ENCODE results near the gene SLC28A1. TPM values are rescaled to one million over a fixed set of nuclear protein-coding genes. Genes with fewer than 3 reads are reported as not detected.

Gene SLC28A1
- total and polyA plus RNA-seq, 2 of the 4 experiments (the other 2 are of a cell fraction): not detected

GRCh38 chr15:84926491-84927230 lies 42.2 kb downstream of the SLC28A1 start:
- no CpG with 5 or more reads among the region's 3 CpGs for WGBS, 2 experiments (ENCODE audit: extremely low coverage in 2 of 2, insufficient read length in 1 of 2)
- H3K4me1 ChIP-seq (ENCODE audit: control insufficient read depth, insufficient read depth, low read length): peaks cover 2% of the 10 kb centered on the region
- H3K4me2 ChIP-seq (ENCODE audit: low read depth, low read length): no peak overlapping the region
- H2BK5ac ChIP-seq (ENCODE audit: low read depth, low read length, poor library complexity, severe bottlenecking): no peak overlapping the region
- BruUV-seq (replicated peaks): no TSS peak
- H4K5ac ChIP-seq (ENCODE audit: low read depth, low read length): no peak overlapping the region
- no peaks in the 10 kb centered on the region for H3K36me3 ChIP-seq (ENCODE audit: control insufficient read depth, insufficient read depth, low read length)
- no peak overlapping the region for H2AK9ac ChIP-seq (replicated peaks; ENCODE audit: low read depth, low read length, poor library complexity)
- H2BK120ac ChIP-seq (ENCODE audit: low read depth, low read length): no peak overlapping the region
- no peak for ATAC-seq (ENCODE audit: low read depth)
- no peak for TF ChIP-seq NFE2L2 (IDR thresholded peaks at IDR 0.05; ENCODE audit: low read depth, low read length)
- no peak for TF ChIP-seq CHD1 (IDR thresholded peaks at IDR 0.05; ENCODE audit: low read depth, low read length)
- TF ChIP-seq MXI1 (IDR thresholded peaks at IDR 0.05; ENCODE audit: borderline replicate concordance, low read depth, low read length): no peak
- TF ChIP-seq, protein P1, sequence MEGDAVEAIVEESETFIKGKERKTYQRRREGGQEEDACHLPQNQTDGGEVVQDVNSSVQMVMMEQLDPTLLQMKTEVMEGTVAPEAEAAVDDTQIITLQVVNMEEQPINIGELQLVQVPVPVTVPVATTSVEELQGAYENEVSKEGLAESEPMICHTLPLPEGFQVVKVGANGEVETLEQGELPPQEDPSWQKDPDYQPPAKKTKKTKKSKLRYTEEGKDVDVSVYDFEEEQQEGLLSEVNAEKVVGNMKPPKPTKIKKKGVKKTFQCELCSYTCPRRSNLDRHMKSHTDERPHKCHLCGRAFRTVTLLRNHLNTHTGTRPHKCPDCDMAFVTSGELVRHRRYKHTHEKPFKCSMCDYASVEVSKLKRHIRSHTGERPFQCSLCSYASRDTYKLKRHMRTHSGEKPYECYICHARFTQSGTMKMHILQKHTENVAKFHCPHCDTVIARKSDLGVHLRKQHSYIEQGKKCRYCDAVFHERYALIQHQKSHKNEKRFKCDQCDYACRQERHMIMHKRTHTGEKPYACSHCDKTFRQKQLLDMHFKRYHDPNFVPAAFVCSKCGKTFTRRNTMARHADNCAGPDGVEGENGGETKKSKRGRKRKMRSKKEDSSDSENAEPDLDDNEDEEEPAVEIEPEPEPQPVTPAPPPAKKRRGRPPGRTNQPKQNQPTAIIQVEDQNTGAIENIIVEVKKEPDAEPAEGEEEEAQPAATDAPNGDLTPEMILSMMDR (conservative IDR thresholded peaks at IDR 0.05; ENCODE audit: low read depth, low read length): no peak
- TF ChIP-seq RAD21 (IDR thresholded peaks at IDR 0.05; ENCODE audit: low read length): no peak
- no peak for TF ChIP-seq MAZ (IDR thresholded peaks at IDR 0.05; ENCODE audit: borderline replicate concordance, low read depth, low read length)
- no peak for TF ChIP-seq USF2 (IDR thresholded peaks at IDR 0.05; ENCODE audit: low read depth, low read length)
- TF ChIP-seq SMC3 (IDR thresholded peaks at IDR 0.05; ENCODE audit: low read depth, low read length): no peak
- no peak for TF ChIP-seq MAFK (IDR thresholded peaks at IDR 0.05; ENCODE audit: low read depth, low read length)
- no peak for TF ChIP-seq FOS (IDR thresholded peaks at IDR 0.05; ENCODE audit: low read depth, low read length)
- no peak for TF ChIP-seq BHLHE40 (IDR thresholded peaks at IDR 0.05; ENCODE audit: low read depth, low read length)
- in situ Hi-C loops (cut with MboI; ENCODE audit: low sequenced_read_pairs): loop anchor here (5.0 kb wide), 1 partner anchor 339 kb away; no protein-coding TSS in a partner anchor
- H3K56ac ChIP-seq (ENCODE audit: extremely low read depth, insufficient read depth, low read length): no peak overlapping the region
- no peak overlapping the region for H3K4ac ChIP-seq (ENCODE audit: low read depth, low read length)
- ChIA-PET POLR2A (ENCODE audit: unreplicated experiment) (no interaction called here), CTCF (no interaction called here)
- no peak overlapping the region for H3K23ac ChIP-seq (ENCODE audit: low read depth, low read length)
- no peak overlapping the region for H3K14ac ChIP-seq (replicated peaks; ENCODE audit: low read depth, low read length)
- H2AFZ ChIP-seq (replicated peaks; ENCODE audit: low read length, poor library complexity): no peak overlapping the region
- H4K91ac ChIP-seq (ENCODE audit: insufficient read depth, low read depth, low read length): no peak overlapping the region
- H4K8ac ChIP-seq (ENCODE audit: low read depth in 2 of 2, low read length in 2 of 2): no peak overlapping the region
- no peak overlapping the region for H3K27ac ChIP-seq (ENCODE audit: insufficient read depth, low read length)
- no peaks in the 10 kb centered on the region for H3K9me3 ChIP-seq (ENCODE audit: control insufficient read depth, insufficient read depth, low read length)
- H3K9me1 ChIP-seq (ENCODE audit: insufficient read depth, low read length): peaks cover 4% of the 10 kb centered on the region; the same call in 1 of the 2 replicates
- no peak for DNase-seq
- H3K27me3 ChIP-seq (ENCODE audit: control insufficient read depth, insufficient read depth, low read length): no peaks in the 10 kb centered on the region; the same call in 1 of the 2 replicates
- no peaks in the 10 kb centered on the region for H3K79me1 ChIP-seq (ENCODE audit: low read depth in 1 of 2, low read length in 2 of 2)
- no peak overlapping the region for H3K18ac ChIP-seq (ENCODE audit: low read depth, low read length)
- H3K9ac ChIP-seq (ENCODE audit: low read depth, low read length): no peak overlapping the region
- intact Hi-C loops (cut with micrococcal nuclease): loop anchor here (10.0 kb wide), 1 partner anchor 182 kb away; the partner anchor contains the start of gene ZNF592
- dilution Hi-C loops (cut with HindIII; ENCODE audit: low sequenced_read_pairs, unreplicated experiment): no loop called here
- no peak overlapping the region for H2BK15ac ChIP-seq (ENCODE audit: low read depth, low read length)
- no peak overlapping the region for H2AK5ac ChIP-seq (ENCODE audit: low read depth, low read length)
- no peak overlapping the region for H3K4me3 ChIP-seq (ENCODE audit: insufficient read depth, low read depth, low read length)
- H2BK20ac ChIP-seq (ENCODE audit: low read depth, low read length): no peak overlapping the region
- H4K20me1 ChIP-seq (ENCODE audit: insufficient read depth, low read length): no peaks in the 10 kb centered on the region
